Raji (cell line): ENCODE results near the gene ZIC2.

Source experiments
- POLR2A ChIP-seq: IDR thresholded peaks from 2 replicates; pipeline ENCODE4 v1.6.1; 2011; ENCODE audit warnings: low read depth, low read length, control low read depth; ENCODE audit not compliant: insufficient read depth

ZIC2 gene

DNA sequence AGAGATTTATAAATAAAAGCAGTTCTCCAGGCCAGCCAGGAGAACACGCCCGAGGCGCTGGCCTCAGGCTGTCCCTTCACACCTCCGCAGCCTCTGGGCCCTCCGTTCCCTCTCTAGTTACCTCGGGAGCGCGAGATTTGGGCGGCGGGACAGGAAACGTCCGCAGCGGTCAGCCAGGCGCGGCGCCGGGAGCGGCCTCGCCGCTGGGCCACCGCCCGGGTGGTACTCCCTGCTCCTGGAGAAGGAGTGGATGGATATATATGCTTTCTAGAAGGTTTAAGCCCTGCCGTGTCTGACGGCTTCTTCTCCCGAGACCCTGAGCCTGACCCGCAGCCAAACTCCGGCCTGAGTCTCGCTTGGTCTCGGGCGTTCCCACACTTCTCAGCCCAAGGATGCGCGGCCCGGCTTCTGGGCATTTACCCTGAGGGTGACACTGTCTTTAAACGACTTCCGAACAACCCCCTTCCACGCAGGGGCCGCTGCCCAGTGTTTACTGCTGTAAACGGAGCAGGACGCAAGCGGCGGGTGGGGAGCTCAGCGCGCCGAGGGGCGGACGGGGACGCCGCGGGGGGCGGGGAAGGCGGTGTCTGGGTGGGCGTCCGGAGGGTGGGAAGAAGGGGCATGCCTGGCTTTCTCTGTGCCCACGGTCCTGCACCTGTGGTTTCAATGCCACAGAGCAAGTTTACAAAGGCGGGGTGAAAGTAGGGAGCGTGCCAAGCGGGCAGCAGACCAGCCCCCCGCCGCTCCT is 2.0 kb upstream of the ZIC2 start:
- TF ChIP-seq POLR2A: no peak

DNA sequence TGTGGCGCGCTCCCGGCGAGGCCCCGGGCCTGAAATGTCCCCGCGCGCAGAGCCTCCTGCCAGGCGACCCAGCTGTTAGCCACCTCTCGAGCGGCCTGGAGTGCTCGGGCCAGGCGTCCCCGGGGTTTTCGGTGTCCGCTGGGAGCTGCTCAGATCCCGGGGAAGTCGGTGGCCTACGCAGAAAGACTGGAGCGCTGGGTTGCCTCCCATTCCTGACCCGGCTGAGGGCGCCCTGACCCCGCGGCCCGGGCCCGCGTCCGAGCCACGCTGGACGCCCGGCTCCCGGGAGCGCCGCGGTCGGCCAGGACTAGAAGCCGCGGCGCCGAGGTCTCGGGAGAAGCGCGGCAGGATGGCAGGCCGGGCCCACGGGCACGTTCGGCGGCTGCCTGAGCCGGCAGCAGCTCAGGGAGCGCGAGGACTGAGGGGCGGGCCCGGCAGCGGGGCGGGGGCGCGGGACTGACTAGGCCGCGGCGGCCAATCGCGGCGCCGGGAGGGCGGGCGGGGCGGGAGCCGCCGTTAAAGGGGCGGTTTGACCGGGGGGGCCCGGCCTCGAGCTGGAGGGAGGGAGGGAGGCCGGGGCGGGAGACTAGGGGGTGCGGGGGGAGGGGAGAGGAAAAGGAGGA is 1.3 kb upstream of the ZIC2 start:
- TF ChIP-seq POLR2A: no peak

DNA sequence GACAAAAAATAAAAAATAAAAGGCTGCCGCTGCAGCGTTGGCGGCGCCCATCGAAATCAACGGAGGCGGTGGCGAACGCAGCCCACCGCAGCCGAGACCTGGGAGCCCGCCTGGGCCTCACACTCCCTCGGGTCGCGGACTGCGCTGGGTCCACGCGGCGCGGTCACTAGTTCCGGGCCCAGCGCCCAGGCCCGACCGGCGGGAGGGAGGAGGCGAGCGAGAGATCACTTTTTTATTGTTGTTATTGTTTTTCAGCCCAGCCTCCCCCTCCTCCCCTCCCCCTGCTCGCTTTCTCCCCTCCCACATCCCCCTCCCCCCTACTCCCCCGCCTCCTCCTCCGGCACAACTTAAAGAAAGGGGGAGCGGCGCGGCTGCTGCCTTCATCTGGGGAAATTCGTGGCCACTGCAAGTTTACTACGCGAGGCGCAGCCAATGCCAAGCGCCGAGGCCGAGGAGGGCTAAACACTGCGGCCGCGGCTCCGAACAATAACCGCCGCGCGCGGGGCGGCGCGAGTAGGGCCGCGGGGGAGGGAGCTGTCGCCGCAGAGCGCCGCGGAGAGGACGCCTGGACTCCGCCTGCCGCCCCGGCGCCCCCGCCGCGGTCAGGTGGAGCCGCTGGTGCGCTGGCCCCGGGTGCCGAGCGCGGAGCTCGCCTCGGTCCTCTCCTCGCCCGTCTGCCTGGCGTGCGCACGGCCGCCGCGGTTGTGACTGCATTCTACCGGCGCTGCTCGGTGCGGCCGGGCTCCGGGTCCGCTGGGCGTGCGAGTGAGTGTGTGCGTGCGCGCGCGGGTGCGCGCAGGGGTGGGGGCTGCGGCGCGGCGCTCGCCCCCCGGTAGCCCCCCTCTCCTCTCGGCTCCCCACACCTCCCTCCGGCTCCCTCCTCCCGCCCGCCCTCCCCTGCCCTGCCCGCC is 505 bp upstream of the ZIC2 start:
- TF ChIP-seq POLR2A: no peak

DNA sequence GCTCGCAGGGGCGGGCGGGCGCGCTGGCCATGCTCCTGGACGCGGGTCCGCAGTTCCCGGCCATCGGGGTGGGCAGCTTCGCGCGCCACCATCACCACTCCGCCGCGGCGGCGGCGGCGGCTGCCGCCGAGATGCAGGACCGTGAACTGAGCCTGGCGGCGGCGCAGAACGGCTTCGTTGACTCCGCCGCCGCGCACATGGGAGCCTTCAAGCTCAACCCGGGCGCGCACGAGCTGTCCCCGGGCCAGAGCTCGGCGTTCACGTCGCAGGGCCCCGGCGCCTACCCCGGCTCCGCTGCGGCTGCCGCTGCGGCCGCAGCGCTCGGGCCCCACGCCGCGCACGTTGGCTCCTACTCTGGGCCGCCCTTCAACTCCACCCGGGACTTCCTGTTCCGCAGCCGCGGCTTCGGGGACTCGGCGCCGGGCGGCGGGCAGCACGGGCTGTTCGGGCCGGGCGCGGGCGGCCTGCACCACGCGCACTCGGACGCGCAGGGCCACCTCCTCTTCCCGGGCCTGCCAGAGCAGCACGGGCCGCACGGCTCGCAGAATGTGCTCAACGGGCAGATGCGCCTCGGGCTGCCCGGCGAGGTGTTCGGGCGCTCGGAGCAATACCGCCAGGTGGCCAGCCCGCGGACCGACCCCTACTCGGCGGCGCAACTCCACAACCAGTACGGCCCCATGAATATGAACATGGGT is 599 bp downstream of the ZIC2 start:
- TF ChIP-seq POLR2A: no peak

DNA sequence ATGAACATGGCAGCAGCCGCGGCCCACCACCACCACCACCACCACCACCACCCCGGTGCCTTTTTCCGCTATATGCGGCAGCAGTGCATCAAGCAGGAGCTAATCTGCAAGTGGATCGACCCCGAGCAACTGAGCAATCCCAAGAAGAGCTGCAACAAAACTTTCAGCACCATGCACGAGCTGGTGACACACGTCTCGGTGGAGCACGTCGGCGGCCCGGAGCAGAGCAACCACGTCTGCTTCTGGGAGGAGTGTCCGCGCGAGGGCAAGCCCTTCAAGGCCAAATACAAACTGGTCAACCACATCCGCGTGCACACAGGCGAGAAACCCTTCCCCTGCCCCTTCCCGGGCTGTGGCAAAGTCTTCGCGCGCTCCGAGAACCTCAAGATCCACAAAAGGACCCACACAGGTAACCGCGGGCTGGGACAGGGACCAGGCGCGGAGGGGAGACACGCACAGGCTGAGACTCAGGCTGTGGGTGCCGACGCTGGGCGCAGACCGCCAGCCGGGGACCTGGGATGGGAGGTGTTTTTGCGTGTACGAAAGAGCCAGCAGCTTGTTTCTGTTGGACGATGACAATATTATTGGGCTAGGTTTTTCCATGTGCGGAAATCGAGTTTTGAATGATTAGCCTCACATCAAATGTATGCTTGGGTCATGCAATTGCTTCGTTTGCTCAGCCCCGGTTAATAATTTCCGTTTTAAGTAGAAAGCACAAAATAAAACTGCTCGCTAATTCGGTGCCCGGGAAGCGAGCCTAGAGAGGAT is 1.3 kb downstream of the ZIC2 start:
- no peak for TF ChIP-seq POLR2A

DNA sequence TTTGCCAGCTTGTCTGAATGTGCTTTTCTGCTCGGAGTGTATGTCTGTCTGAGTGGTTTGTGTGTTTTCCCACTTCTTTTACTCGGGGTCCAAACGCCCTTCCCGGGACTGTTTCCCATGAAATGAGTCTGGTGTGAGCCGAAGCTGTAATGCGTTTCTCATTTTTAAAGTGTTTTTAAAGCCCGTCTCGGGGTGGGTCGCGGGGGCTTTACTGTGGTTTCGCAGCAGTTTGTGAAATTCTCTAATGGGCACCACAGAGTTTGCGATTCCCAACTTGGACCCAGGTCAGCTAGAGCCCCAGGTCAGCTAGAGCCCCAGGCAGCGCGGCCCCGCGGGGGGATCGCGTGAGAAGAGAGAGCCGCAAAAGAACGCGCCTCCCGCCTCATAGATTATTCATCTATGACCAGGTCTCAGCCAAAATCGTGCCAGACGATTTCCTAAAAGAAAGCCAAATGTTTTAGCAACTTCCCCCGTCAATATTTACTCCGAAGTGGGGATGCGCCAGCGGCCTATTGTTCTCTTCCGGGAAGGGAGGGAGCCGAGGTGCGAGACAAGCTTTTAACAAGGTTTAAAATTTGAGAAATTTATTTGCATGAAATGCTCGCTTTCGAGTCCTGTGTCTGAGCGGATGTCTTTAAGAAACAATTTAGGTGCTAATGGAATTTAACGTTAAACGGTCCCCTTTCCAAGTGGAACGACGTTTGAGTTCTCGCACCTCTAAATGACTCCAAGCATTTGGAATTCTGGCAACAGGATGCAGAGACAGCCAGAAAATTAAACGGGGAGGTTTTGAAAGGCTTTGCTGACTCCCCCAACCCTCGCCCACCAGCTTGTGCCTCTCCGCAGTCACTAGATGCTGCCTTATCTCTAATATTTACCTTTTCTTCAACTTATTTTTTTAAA is 2.2 kb downstream of the ZIC2 start:
- TF ChIP-seq POLR2A: no peak

DNA sequence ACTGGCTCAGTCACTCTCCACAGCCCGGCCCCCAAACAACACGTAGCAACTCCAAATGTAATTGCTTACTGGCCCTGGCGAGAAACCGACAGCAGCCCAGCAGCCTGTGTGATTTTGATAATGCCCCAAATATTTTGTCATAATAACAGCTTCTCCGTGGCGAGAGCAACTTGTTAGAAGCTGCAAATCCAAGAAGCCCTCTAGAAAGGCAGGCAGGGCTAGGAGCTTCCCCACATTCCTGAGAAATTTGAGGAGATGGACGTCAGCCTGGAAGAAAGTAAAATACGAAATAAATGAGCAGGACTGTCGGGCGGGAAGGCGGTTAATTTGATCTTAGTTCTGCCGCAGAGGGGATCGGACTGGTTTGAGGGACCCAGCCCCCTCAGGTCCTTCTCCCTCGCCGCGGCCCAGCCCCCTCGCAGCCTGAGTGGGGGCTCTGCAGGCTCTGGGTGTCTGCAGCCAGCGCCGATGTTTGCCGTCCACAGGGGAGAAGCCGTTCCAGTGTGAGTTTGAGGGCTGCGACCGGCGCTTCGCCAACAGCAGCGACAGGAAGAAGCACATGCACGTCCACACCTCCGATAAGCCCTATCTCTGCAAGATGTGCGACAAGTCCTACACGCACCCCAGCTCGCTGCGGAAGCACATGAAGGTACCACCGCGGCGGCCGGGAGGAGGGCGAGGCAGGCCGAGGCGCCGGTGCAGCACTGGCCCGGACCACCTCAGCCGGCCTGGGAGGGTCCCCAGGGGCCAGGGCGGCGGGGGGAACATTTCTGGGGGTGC is 3.1 kb downstream of the ZIC2 start:
- TF ChIP-seq POLR2A: no peak

DNA sequence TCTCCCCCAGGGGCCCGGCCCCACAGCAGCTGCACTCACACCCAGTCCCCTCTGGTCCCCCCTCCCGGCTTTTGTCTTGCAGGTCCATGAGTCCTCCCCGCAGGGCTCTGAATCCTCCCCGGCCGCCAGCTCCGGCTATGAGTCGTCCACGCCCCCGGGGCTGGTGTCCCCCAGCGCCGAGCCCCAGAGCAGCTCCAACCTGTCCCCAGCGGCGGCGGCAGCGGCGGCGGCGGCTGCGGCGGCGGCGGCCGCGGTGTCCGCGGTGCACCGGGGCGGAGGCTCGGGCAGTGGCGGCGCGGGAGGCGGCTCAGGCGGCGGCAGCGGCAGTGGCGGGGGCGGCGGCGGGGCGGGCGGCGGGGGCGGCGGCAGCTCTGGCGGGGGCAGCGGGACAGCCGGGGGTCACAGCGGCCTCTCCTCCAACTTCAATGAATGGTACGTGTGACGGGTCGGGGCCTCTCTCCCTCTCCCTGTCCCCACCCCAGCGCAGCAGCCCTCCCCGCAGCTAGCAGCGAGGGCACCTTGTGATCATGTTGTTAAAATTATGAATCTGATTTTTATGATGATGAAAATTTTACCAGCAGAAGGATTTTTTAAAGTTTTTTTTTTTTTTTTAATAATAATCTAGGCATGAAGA is 3.8 kb downstream of the ZIC2 start:
- no peak for TF ChIP-seq POLR2A

DNA sequence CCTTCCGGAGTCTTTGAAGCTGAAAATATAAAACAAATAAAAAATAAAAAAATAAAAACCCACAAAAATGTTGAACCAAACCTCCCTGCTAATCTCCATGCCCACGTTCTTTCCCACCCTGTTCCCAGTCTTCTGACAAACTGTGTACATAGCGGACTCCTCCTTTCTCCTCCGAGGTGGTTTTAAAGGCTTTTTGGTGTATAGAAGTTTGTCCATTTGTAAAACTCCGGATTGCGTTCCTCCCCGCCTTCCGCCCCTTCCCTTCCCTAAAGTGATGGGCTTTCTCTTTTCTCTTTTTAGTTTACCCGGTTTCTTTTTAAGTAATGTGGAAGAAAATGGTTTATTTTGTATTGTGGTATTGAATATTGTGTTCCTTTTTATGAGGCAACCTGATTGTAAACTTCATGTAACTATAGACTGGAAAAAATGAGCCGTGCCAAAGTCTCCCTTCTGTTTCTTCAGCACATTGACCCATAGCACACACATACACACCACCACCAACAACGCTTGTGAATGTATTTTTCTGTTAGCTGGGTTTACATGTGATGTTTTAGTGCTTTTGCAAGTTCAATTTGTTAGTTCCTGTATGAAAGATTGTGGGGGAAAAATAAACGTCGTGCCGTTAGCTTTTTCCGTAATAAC is 4.4 kb downstream of the ZIC2 start:
- TF ChIP-seq POLR2A: no peak

DNA sequence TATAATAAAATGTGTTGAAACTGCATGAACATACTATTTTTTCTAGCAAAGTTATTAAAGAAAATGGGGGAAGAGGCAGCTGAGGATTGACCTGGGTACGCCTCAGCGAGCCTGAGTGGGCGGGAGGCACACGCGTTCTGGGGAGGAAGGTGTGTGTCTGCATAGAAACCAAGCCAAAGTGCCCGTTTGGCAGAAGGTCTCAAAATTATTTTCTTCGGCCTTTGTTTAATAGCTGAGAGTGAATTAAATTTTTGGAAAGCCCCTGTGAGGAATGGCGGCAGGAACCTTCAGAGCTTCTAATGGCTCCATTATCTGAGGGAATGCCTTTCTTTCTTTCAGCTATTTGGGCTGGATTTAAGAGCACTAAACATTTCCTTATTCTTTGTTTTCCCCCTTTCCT is 5.2 kb downstream of the ZIC2 start:
- no peak for TF ChIP-seq POLR2A

DNA sequence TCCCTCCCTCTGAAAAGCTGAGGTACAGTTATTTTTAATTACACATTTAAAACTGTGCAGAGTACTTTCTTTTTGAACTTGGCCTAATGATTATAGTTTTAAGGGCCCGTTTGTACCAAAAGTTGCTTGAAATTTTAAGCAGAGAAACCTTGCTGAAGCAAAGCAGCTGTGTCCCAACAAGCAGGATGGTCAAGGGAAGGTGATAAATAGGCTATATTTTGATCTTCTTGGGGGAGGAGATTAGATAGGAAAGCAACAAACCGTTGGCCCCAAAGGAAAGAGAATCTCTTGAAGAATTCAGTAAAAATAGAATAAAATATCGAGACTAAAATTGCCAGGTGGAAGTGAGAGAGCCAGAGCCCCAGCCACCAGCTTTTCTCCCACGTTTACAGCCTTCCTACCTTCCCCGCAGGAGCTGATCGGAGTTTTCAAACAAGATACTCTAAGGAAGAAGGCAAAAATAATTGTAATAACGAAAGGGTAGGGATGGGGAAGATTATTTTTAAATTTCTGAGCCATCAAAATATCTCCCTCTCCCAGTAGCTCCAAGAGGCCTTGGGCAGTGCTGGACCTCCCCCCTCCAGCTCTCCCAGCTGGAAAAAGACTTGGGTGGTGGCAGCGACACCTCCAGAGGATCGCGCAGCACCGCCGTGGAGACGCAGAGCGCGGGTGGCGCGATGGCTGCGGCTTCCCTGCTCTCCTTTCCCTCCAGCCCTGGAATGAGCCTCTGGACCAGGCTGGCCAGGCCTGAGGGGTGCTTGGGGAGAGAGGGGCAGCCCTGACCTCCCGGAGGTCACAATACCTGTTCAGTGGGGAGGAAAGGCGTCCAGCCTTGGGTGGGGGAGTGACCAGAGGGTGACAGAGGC is 5.8 kb downstream of the ZIC2 start:
- TF ChIP-seq POLR2A: no peak
